Activated CD8-positive, alpha-beta memory T cell treated with anti-CD3 and anti-CD28 coated beads, Interleukin-2, amount 50 U/mL, for 24 hours (primary cell): ENCODE results near the gene HEMGN.

Experiments used
- DNase-seq: peaks from one replicate; pipeline ENCODE4 v3.0.0-alpha.2; 2020; ENCODE audit errors: extremely low read depth

Gene HEMGN

DNA sequence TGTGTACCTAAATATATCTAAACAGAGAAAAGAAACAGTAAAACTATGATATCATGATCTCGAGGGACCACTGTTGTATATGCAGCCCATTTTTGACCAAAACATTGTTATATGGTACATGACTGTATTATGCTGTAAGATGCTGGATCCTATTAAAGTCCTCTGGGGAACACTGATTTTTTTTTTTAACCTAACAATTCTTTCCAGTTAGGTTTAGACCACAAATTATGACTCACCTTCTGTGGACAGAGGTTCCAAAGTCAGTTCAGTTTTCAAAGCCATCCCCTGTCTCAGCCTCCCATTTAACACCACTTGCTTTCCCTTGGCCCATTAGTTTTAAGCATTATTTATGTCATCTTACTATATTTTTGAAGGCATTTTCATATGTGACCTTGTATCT is 42.8 kb downstream of the HEMGN start:
- DNase-seq = no peak

GRCh38 chr9:97892421-97892820 is 45.6 kb downstream of the HEMGN start:
- DNase-seq = no peak

- DNase-seq = no peak
Observed at GRCh38 chr9:97891736-97892135, 46.2 kb downstream of the HEMGN start.

DNA sequence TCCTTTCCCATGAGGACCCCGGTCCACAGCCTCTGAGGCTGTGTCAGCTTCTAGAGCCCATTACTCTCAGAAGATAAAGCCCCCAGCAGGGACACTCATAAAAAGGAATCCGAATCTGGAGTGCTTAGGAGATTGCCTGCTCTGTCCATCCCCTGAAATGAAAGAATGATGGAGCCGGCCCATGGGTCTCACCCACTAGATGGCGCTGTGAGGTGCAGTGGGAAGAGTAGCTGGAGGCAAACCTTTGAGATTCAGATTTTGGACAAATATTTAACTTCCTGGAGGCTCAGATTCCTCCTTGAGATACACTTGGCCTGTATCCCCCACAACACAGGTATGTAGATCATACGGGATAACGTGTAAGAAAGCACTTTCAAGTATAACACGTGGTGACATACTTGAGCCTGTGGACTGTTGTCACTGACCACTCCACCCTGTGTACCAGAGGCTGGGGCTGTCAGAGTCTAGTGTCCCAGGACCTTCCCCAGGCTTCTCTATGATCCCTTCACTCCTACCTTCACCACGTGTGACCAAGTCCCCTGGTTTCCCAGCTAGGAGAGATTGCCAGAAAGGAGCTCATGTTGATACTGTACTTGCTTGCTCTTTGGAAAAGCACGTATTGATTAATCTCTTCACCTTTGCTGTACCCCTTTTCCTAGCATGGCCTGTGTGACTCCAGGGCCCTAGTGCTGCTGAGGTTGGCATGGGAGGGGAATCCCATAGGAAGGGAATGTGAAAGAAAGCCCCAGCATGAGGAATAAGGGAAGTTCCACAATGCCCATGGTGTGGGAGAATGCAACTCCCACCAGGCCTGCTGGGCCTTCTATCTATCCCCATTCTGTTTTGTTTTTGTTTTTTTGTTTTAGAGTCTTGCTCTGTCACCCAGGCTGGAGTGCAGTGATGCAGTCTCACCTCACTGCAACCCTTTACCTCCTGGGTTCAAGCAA is 47.8 kb downstream of the HEMGN start:
- no peak for DNase-seq

GRCh38 chr9:97880336-97880735 is 57.6 kb downstream of the HEMGN start:
- DNase-seq = no peak
